SK-N-MC (cell line): Measurements from ENCODE around the gene TOX2.

Experiments
- DNase-seq: peaks from one replicate; pipeline ENCODE4 v3.0.0-alpha.2; 2011; ENCODE audit warnings: low read depth, low spot score
- H3K27ac ChIP-seq: fragments of 200-600 bp; sonication (generic); 2 replicates; pipeline ENCODE4 v1.5.1; 2016; ENCODE audit warnings: mixed run types
- H3K36me3 ChIP-seq: fragments of 200-600 bp; sonication (generic); 2 replicates; pipeline ENCODE4 v1.6.1; 2017; ENCODE audit warnings: antibody characterized with exemption, low read length, mixed read lengths; ENCODE audit not compliant: insufficient read depth
- H3K4me3 ChIP-seq: fragments of 200-600 bp; sonication (generic); 2 replicates; pipeline ENCODE4 v1.5.1; 2016
- H3K9ac ChIP-seq: fragments of 200-600 bp; sonication (generic); 2 replicates; pipeline ENCODE4 v1.8.0; 2017; ENCODE audit warnings: mixed run types, mixed read lengths; ENCODE audit not compliant: insufficient read length
- H3K9me3 ChIP-seq: fragments of 200-600 bp; sonication (generic); 2 replicates; pipeline ENCODE4 v1.6.1; 2017; ENCODE audit warnings: low read depth, mild to moderate bottlenecking, antibody characterized with exemption, low read length, moderate library complexity, mixed read lengths
- EZH2 ChIP-seq: fragments of 200-600 bp; sonication (generic); IDR thresholded peaks from one replicate; pipeline ENCODE4 v1.6.1; 2017; ENCODE audit warnings: antibody characterized with exemption
- FOXP2 ChIP-seq: optimal IDR thresholded peaks from 2 replicates; pipeline ENCODE3; 2011; ENCODE audit warnings: mild to moderate bottlenecking, moderate library complexity; ENCODE audit not compliant: insufficient read depth; ENCODE audit errors: extremely low read length, control extremely low read depth
- POLR2AphosphoS5 ChIP-seq: IDR thresholded peaks from 2 replicates; pipeline ENCODE4 v1.6.1; 2012; ENCODE audit warnings: mild to moderate bottlenecking, low read depth, low read length, borderline replicate concordance

TOX2 gene, protein sequence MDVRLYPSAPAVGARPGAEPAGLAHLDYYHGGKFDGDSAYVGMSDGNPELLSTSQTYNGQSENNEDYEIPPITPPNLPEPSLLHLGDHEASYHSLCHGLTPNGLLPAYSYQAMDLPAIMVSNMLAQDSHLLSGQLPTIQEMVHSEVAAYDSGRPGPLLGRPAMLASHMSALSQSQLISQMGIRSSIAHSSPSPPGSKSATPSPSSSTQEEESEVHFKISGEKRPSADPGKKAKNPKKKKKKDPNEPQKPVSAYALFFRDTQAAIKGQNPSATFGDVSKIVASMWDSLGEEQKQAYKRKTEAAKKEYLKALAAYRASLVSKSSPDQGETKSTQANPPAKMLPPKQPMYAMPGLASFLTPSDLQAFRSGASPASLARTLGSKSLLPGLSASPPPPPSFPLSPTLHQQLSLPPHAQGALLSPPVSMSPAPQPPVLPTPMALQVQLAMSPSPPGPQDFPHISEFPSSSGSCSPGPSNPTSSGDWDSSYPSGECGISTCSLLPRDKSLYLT

DNA sequence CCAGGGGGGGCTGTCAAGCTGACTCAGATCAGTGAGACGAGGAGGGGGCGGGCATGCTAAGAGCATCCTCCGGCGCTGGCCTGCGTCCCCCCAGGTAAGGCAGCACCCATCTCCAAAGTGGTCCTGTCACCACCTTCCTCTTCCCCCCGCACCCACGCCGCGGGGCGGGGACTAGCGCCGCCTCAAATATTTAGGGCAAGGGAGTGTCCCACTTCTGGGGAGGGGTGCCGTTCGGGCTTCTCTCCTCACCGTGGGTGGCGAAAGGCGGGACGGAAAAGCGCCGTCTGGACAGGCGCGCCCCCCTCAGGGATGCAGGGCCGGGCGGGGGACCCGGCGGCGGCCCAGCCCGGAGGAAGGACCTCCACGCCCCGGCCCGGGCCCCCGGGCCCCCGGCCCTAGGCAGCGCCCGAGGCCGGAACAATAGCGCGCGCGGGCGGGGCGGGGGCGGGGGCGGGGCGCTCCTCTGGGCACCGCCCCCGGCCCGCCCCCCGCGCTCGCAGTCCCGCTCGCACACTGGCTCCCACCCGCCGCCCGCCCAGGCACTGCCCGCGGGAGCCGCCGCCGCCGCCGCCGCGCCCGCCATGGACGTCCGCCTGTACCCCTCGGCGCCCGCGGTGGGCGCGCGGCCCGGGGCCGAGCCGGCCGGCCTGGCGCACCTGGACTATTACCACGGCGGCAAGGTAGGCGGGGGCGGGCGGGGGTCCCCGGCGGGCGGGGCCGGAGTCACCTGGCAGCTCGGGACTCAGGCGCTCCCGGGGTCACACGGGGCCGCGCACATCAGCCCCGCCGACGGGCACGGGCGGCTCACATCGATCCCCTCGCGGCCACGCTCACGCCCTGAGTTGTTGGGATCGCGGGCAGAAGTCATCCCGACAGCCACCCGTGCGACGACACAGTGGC is at the start of gene TOX2:
Gene TOX2 (plus strand): TSS at position 542 of the 900 bp plus-strand sequence. CDS start 40 bp downstream, at position 582.
- peak within 1 kb of the TSS; percentile 88 for H3K9ac ChIP-seq
- H3K9me3 ChIP-seq = no peaks in the 10 kb centered on the region
- H3K27ac ChIP-seq = no peak within 1 kb of the TSS
- DNase-seq = no peak
- TF ChIP-seq FOXP2 (no peak), EZH2 (no peak), POLR2AphosphoS5 (no peak)
- peak within 1 kb of the TSS; percentile 86 for H3K4me3 ChIP-seq
- no peaks in the 10 kb centered on the region; the same call in 1 of the 2 replicates for H3K36me3 ChIP-seq

DNA sequence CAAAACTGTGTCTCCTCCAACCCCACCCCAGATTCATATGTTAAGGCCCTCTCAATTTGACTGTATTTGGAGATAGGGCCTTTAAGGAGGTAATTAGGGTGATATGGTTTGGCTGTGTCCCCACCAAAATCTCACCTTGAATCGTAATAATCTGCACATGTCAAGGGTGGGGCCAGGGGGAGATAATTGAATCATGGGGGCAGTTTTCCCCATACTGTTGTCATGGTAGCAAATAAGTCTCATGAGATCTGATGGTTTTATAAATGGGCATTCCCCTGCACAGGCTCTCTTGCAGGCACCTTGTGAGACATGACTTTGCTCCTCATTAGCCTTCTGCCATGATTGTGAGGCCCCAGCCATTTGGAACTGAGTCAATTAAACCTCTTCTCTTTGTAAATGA is 46.6 kb upstream of the TOX2 start:
- H3K4me3 ChIP-seq = no peak overlapping the region
- H3K9ac ChIP-seq = no peak overlapping the region
- TF ChIP-seq POLR2AphosphoS5 = no peak
- no peak for TF ChIP-seq FOXP2
- TF ChIP-seq EZH2 = no peak
- no peak for DNase-seq
- no peak overlapping the region for H3K27ac ChIP-seq
- no peaks in the 10 kb centered on the region for H3K9me3 ChIP-seq
- H3K36me3 ChIP-seq = no peaks in the 10 kb centered on the region

DNA sequence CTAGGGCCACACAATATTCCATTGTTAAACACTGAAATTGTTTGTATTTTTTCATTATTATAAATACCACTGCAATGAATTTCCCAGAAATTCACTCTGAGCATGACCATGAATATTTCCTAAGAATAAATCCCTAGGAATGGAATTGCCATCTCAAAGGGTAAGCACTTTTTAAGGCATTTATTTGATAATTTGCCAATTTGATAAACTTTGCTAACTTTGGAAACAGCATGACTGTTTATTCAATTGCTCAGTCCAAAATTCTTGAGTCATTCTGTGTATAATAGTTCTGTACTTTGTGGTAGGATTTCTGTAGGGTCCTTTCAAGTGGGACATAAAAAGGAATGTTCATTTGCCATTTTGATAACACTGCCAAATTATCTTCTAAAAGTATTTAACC is 44.2 kb upstream of the TOX2 start:
- H3K9ac ChIP-seq = no peak overlapping the region
- H3K36me3 ChIP-seq = no peaks in the 10 kb centered on the region
- DNase-seq = no peak
- H3K27ac ChIP-seq = no peak overlapping the region
- H3K9me3 ChIP-seq = no peaks in the 10 kb centered on the region
- TF ChIP-seq FOXP2 (no peak), POLR2AphosphoS5 (no peak), EZH2 (no peak)
- H3K4me3 ChIP-seq = no peak overlapping the region

DNA sequence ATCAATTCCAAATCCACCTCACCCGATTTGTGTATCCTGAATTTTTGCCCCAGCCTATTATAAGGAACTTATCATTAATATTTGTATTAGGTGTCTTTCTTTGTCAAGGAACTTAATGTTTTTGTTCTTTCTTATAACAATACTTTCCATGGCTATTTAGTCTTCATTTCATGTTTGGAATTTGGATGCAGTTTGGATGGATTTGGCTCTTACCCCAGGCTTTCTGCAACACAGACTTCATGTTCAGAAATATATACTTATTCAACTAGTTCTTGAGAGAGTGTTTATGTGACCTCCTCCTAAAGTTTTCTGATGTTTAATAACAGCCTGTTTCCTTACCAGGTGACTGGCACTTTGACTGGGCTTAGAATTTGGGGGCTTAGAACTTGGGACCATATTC is 35.9 kb upstream of the TOX2 start:
- no peak for TF ChIP-seq FOXP2
- TF ChIP-seq POLR2AphosphoS5 = no peak
- TF ChIP-seq EZH2 = no peak
- no peak overlapping the region for H3K9ac ChIP-seq
- DNase-seq = no peak
- no peaks in the 10 kb centered on the region for H3K36me3 ChIP-seq
- no peak overlapping the region for H3K27ac ChIP-seq
- no peaks in the 10 kb centered on the region for H3K9me3 ChIP-seq
- no peak overlapping the region for H3K4me3 ChIP-seq

DNA sequence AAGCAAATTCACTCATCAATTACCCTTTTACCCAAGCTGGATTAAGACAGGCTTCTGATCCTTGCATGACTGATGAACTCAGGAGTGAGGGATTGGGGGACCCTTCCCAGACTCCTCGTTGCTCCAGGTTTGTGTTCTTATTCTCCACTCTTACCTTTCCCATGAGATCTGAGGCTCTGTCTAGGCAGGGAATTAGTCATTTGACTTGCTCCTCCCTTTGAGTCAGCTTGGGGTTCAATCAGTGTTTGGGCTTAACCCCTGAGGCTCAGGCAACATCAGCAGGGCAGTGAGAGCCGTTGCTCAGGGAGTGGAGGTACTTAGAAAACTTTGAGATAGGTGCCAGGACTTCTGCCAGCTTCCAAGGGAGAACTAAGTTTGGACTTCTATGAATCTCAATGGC is 20.7 kb upstream of the TOX2 start:
- H3K9me3 ChIP-seq = 0 out of 2 replicates have a peak, but pooled peaks cover 2% of the 10 kb centered on the region
- no peak overlapping the region for H3K9ac ChIP-seq
- DNase-seq = no peak
- no peak overlapping the region for H3K4me3 ChIP-seq
- TF ChIP-seq POLR2AphosphoS5 = no peak
- TF ChIP-seq FOXP2 = no peak
- TF ChIP-seq EZH2 = no peak
- H3K27ac ChIP-seq = no peak overlapping the region
- H3K36me3 ChIP-seq = no peaks in the 10 kb centered on the region

DNA sequence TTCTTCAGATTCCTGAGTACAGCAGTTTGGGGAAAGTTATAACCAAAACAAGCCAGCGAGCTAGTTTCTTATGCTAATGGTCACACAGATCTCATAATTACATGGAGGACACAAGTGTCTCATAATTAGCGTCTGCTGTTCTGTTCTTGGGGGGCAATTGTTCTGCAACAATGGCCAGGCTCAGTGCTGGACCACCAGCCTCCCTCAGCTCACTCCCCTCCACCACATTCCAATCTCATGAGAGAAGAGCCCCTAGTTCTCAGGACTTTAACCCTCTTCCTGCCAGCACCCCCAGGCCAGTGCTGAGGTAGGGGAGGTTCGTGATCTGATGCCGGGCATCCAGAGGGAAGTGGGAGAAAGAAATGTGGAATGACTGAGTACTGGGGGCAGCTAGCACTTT is 20.2 kb upstream of the TOX2 start:
- DNase-seq = no peak
- 0 out of 2 replicates have a peak, but pooled peaks cover 2% of the 10 kb centered on the region for H3K9me3 ChIP-seq
- no peak overlapping the region for H3K9ac ChIP-seq
- TF ChIP-seq EZH2 (no peak), POLR2AphosphoS5 (no peak)
- H3K27ac ChIP-seq = no peak overlapping the region
- no peaks in the 10 kb centered on the region for H3K36me3 ChIP-seq
- no peak overlapping the region for H3K4me3 ChIP-seq

DNA sequence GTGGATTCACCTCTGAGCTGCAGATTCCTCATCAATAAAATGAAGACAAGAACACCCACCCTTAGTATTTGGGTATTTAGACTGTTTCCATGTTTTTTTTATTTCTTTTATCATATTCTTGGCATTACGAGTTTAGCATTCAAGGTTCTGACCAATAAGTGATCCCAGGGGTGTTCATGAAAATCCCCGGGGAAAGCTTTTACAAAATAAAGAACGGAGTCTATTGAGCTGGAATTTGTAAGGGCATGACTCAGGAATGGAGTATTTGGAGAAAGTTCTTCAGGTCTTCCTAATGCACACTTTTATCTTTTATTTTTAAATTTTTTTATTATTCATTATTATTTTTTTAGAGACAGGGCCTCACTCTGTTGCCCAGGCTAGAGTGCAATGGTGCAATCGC is 19.4 kb upstream of the TOX2 start:
- H3K9me3 ChIP-seq = no peaks in the 10 kb centered on the region
- no peak overlapping the region for H3K9ac ChIP-seq
- H3K4me3 ChIP-seq = no peak overlapping the region
- no peaks in the 10 kb centered on the region for H3K36me3 ChIP-seq
- TF ChIP-seq POLR2AphosphoS5 (no peak), EZH2 (no peak), FOXP2 (no peak)
- DNase-seq = no peak
- no peak overlapping the region for H3K27ac ChIP-seq

DNA sequence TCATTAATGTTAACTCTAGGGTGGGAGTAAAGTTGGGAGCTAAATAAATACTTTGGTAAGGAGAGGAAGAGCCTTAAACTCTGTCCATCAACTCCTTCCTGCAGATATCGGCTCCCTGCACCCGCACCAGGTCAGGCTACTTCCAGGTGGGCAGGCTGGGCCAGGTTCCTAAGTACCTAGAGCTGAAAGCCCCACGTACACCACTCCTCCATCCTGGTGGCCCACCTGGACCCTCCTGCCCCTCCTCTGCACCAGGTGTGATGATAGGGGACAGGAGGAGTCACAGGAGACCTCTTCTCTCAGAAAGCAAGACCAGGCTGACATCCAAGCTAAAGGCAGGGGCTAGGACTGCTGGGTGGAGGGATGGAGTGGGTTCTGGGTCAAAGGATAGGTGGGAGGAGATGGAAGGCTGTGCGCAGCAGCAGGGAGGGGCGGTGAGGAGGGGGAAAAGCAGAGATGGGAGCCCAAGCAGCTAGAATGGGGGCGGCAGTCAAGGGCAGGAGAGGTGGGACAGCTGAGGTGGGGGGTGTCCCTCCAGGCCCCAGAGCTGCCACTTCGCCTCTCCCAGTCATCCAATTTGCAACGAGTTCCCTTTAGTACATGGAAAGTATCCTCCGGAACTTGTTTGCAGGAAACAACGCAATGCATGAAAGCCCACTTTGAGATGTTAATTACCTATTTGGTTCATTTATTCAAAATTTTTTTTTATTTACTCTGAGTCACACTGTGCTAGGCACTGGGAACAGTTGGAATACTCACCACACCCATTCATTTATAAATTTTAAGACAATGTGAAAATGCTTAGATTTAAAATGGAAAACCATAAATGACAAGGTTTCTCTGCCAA is 15.2 kb upstream of the TOX2 start:
- Histone ChIP-seq H3K9ac (no peak overlapping the region), H3K27ac (no peak overlapping the region), H3K4me3 (no peak overlapping the region), H3K36me3 (no peaks in the 10 kb centered on the region), H3K9me3 (no peaks in the 10 kb centered on the region)
- DNase-seq = no peak
- TF ChIP-seq FOXP2 (no peak), POLR2AphosphoS5 (no peak), EZH2 (no peak)

DNA sequence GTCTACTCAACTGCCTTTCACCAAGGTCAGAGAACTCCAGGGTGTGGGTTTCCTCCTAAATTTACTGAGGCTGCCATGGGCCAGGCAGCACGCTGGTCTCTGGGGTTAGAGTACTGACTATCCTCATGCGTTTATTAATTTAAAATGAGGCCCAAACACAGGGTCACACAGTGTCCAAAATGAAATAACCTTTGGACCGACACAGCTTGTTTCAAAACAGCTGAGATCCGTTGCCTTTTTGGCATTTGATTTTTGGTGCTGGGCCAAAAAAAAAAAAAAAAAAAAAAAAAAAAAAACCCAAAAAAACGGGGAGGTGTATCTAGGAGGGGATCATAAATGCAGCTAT is 14.6 kb upstream of the TOX2 start:
- no peaks in the 10 kb centered on the region for H3K36me3 ChIP-seq
- H3K4me3 ChIP-seq = no peak overlapping the region
- no peak overlapping the region for H3K27ac ChIP-seq
- no peaks in the 10 kb centered on the region for H3K9me3 ChIP-seq
- no peak for TF ChIP-seq FOXP2
- DNase-seq = no peak
- no peak overlapping the region for H3K9ac ChIP-seq
